DMS114 treated with DMSO at 0.1 percent for 48 hours (cell line): ENCODE measurements around the gene AK1.
"Not testable (repeated sequence)": the region's sequence is repeated elsewhere in the genome, so short reads cannot be mapped to it uniquely, and the experiment has no call there.

Source experiments
- DNase-seq: peaks from one replicate; lab custom pipeline; 2025; ENCODE audit not compliant: unreplicated experiment; lab: John Stamatoyannopoulos, UW

Gene AK1

GRCh38 chr9:127884976-127885490 lies 7.6 kb upstream of the AK1 start:
- no peak for DNase-seq

- no peak for DNase-seq
Measured at GRCh38 chr9:127884427-127884911, 7.0 kb upstream of the AK1 start.

- no peak for DNase-seq
Measured at GRCh38 chr9:127883959-127884358, 6.5 kb upstream of the AK1 start.

DNA sequence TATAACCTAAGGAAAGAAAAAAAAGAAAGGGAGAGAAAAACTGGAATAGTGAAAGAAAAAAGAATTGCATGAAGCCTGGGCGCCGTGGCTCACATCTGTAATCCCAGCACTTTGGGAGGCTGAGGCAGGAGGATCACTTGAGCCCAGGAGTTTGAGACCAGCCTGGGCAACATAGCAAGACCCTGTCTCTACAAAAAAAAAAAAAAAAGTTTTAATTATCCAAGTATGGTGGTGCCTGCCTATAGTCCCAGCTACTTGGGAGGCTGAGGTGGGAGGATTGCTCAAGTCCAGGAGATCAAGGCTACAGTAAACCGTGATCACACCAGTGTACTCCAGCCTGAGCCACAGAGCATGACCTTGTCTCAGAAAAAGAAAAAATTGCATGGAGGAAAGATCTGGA lies 4.2 kb upstream of the AK1 start:
- not testable (repeated sequence) for DNase-seq

GRCh38 chr9:127880143-127880542 lies 2.7 kb upstream of the AK1 start:
- DNase-seq = no peak

DNA sequence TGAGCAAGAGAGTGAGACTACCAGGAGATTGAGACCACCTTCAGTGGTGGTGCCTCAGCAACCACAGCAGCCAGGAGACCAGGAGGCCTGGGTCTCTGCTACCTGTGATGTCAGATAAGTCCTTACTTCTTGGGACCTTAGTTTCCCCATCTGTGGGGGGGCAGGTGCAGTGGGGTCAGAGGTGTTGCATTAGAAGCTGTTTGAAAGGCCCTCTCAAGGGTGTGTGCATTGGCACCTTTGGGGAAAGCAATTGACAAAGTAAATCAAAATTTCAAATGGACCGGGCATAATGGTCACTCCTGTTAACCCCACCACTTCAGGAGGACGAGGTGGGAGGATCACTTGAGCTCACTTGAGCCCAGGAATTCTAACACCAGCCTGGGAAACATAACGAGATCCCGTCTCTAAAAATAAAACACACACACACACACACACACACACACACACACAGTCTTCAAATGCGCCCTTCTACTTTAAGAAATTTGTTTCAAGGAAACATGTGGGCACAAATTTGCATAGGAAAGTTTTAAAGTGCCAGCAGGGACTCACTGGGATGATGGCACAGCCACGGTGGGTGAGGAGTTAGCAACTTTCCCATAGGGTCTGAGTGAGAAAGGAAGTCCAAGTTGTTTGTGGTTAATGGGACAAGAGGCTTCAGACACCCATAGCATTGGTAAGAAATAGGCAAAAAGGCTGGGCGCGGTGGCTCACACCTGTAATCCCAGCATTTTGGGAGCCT lies 1.3 kb upstream of the AK1 start:
- no peak for DNase-seq

- DNase-seq = no peak
Measured at GRCh38 chr9:127878001-127878651, 651 bp upstream of the AK1 start.

DNA sequence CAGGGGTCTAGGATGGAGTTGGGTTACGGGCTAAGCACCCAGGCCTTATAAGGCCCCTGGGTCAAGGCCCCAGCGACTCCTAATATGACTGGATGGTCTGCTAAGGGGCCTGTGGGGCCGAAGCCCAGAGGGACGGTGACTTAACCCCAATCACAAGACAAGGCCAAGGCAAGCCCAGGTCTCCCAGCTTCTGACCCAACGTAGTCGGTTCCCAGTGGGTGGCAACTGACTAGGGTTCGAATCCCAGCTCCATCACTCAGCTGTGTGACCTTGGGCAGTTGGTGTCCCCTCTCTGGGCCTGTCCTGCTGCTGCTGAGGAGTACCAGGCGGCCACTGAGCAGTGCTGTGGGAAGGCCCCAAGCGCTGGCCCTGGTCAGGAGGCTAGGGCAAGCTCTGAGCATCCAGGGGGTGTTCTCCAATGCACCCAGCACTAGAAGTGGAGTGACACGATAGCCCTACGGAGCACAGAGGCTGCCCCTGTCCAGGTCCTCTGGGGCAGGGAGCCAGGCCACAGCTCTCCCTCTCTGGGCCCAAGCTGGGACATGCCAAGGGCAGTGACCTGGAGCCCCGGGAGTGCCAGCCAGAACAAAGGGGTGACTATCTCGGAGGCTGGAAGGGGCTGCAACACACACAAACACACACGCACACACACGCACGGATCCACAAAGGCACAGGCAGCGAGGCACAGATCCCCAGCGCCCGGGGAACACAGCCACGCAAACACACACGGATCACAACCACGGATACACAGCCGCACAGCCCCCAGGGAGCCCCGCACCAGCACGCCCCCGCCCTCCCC lies 512 bp downstream of the AK1 start:
- DNase-seq = no peak

GRCh38 chr9:127876026-127876763 lies 1.3 kb downstream of the AK1 start:
- DNase-seq = no peak

DNA sequence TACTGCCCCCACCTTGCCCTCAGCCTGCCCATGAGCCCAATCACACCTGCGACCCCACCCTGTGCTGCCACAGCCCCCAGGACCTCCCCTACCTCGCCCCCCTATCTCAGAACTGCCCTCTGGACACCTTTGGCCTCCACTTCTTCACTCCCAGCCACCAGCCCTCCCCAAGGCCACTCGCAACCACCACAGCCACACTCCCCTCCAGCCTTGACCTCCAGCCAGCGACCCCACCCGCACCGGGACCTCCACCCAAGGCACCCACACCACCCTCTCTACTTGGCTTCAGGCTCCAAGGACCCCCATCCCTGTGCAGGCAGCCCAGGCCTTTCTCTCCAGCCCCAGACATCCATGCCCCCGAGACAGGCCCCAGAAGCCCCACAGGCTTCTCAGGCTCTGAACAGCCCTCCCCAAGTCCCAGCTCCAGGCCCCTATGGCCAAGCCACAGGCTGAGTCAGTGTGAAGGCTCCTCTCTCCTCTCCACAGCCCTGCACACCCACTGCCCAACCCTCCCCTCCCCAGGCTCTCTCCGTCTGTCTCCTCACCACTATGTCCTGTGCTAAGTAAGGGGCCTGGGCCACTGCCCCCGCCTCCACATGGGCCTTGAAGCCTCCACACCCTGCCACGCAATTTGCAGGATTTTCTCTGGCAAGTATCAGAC lies 2.0 kb downstream of the AK1 start:
- DNase-seq = no peak

GRCh38 chr9:127874301-127875221 lies 2.9 kb downstream of the AK1 start:
- DNase-seq = no peak

GRCh38 chr9:127873886-127874285 lies 3.6 kb downstream of the AK1 start:
- no peak for DNase-seq

GRCh38 chr9:127873223-127873691 lies 4.2 kb downstream of the AK1 start:
- no peak for DNase-seq

DNA sequence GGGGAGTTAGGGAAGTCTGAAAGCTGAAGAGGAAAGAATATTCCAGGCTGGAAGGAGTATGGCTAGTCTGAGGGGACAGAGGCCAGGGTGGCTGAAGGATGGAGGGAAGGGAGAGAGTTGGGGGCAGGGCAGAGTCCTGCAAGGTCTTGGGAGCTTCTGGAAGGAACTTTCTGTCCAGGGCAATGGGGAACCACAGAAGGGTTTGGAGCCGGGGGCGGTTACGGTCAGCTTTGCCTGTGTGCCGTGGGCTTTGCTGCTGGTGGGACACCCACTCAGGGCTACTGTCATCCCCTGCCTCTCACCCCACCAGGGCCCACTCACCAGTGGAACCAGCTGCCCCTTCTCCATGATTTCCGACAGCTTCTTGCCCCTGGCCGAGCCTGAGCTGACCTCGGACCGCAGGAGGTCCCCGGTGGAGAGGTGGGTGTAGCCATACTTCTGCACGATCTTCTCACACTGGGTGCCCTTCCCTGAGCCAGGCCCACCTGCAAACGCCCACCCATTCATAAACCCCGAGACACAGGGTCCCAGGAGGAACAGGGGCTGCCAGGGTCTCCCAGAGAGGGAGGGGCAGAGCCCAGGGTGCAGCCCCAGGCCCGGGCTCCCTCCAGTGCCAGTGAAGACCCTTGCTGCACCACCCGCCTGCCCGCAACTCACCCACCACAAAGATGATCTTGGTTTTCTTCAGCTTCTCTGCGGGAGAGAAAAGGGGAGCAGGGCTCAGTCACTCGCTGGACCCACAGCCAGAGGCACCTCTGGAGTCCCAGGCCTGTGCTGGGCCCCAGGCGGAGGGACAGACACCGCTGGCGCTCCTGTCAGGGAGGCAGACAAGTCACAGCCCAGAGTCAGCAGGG lies 4.9 kb downstream of the AK1 start:
- no peak for DNase-seq

- DNase-seq = no peak
Measured at GRCh38 chr9:127871531-127871930, 5.9 kb downstream of the AK1 start.

DNA sequence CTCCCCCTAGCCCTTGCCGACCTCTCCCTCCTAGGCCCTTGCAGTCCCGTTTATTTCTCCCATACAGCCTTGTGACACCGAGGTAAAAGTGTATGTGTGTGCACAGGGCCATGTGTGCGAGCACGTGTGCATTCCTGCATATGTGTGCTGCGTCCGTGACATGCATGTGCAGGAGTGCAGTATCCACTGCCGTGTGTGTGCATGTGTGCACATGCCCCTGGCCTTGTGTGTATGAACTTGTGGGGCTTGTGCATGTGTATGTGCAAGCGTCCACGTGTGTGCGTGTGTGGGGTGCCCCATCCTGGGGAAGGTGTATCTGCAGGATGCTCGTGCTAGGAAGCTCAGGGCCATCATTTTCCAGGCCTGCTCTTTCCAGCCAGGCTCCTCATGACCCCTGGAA lies 6.6 kb downstream of the AK1 start:
- no peak for DNase-seq

DNA sequence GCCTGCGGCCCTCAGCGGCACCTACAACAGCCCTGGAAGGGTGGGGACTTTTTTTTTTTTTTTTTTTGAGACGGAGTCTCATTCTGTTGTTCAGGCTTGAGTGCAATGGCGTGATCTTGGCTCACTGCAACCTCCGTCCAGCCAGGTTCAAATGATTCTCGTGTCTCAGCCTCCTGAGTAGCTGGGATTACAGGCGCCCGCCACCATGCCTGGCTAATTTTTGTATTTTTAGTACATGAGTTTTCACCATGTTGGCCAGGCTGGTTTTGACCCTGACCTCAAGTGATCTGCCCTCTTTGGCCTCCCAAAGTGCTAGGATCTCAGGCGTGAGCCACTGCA lies 7.4 kb downstream of the AK1 start:
- DNase-seq = not testable (repeated sequence)
